Esophagus squamous epithelium (tissue), 4 donors: ENCODE measurements around the gene COG5.

ENCODE experiments used
- CTCF ChIP-seq, 6 experiments: fragments of 450-650 bp in 4 of 6; fragments of 200-600 bp in 2 of 6; sonication (generic) in 2 of 6; IDR thresholded peaks; one replicate each; pipeline ENCODE4 v1.5.1; 2016 to 2019; ENCODE audit warnings: antibody characterized with exemption in 6 of 6, mild to moderate bottlenecking in 4 of 6, moderate library complexity in 4 of 6
- POLR2A ChIP-seq, 4 donors: fragments of 450-650 bp; IDR thresholded peaks; one replicate each; pipeline ENCODE4 v1.6.1; 2017; ENCODE audit warnings: antibody characterized with exemption in 4 of 4, mild to moderate bottlenecking in 4 of 4, moderate library complexity in 3 of 4

GRCh38 chr7:107469929-107470328, 93.8 kb downstream of the COG5 start, which contains the start of gene GPR22:
- TF ChIP-seq CTCF (IDR thresholded peaks at IDR 0.05), result no peak
- TF ChIP-seq POLR2A (IDR thresholded peaks at IDR 0.05), result no peak
